Urinary bladder (tissue), 4 donors: ENCODE data around the gene ANKMY2. TPM values are rescaled to one million over a fixed set of nuclear protein-coding genes. Genes with fewer than 3 reads are reported as not detected.
"Not testable (repeated sequence)": the region's sequence is repeated elsewhere in the genome, so short reads cannot be mapped to it uniquely, and the experiment has no call there.

Experiments used
- DNase-seq: peaks from one replicate; pipeline ENCODE4 v3.0.0-alpha.2; 2015; ENCODE audit errors: extremely low spot score
- H3K27ac ChIP-seq: one replicate; pipeline ENCODE4 v1.5.1; 2013; ENCODE audit warnings: low read depth, mild to moderate bottlenecking, moderate library complexity
- H3K36me3 ChIP-seq: one replicate; pipeline ENCODE4 v1.6.1; 2013; ENCODE audit warnings: mild to moderate bottlenecking, moderate library complexity; ENCODE audit not compliant: insufficient read depth
- H3K4me1 ChIP-seq: one replicate; pipeline ENCODE4 v1.6.1; 2013; ENCODE audit warnings: mild to moderate bottlenecking, moderate library complexity; ENCODE audit not compliant: insufficient read depth
- H3K4me3 ChIP-seq: one replicate; pipeline ENCODE4 v1.5.1; 2013; ENCODE audit warnings: low read depth, low read length
- WGBS: extraction: QIAGEN DNeasy Blood & Tissue Kit; methylation state at CpG from one replicate; pipeline ENCODE4 v1.1.7; 2013; 5-methylcytosine and 5-hydroxymethylcytosine counted together
- polyA plus RNA-seq: library from polyadenylated mRNA; stranded (reverse); fragments of 200-250 nt; gene quantifications from one replicate; pipeline ENCODE4 v1.2.3, GENCODE V29; 2013
- total RNA-seq: library from RNA; depleted of rRNA; stranded (reverse); fragments of >200 nt; gene quantifications from one replicate; pipeline ENCODE4 v1.2.3, GENCODE V29; 2014
- donor health status: healthy with polysubstance abuse.
- donor health status: healthy.

The ANKMY2 gene
- total and polyA plus RNA-seq, 2 donors: 20.6 to 53.1 TPM

GRCh38 chr7:16670021-16670420 is 24.5 kb upstream of the ANKMY2 start:
- Histone ChIP-seq H3K36me3 (no peaks in the 10 kb centered on the region), H3K27ac (no peak overlapping the region), H3K4me1 (no peaks in the 10 kb centered on the region), H3K4me3 (no peak overlapping the region)
- 43% methylated on average over 1 of the region's 1 CpG for WGBS
- no peak for DNase-seq

DNA sequence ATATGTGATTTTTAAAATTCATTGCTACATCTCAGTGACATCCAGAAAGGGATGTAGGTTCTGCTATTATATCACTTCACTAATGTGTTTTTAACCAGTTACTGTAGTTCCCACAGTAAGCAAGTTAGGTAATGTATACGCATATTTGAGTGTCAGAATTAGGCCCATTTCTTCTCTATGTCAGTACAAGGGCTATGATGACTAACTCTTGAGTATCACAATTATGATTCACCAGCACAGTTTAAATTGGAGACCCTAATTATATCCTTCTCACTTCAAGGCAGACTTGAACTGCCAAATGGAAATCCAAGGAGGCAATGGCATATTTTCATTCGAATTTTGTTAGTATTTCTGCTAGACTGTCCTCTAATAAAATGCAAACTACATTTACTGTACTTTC is 24.0 kb upstream of the ANKMY2 start:
- Histone ChIP-seq H3K27ac (no peak overlapping the region), H3K4me3 (no peak overlapping the region), H3K36me3 (no peaks in the 10 kb centered on the region), H3K4me1 (no peaks in the 10 kb centered on the region)
- 76% methylated on average over 2 of the region's 2 CpGs for WGBS
- DNase-seq: no peak

DNA sequence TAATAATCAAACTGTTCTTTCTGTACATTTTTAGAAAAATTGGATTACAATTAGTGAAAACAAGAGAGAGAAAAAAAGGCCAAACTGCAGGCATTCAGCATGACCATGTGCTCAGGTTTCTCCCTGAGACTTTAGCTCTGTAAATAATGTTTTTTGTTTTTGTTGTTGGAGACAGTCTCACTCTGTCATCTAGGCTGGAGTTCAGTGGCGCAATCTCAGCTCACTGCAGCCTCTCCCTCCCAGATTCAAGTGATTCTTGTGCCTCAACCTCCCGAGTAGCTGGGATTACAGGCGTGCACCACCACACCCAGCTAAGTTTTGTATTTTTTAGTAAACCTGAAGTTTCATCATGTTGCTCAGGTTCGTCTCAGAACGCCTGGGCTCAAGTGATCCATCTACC is 23.4 kb upstream of the ANKMY2 start:
- H3K4me1 ChIP-seq: no peaks in the 10 kb centered on the region
- 94% methylated on average over 5 of the region's 5 CpGs for WGBS
- H3K4me3 ChIP-seq: no peak overlapping the region
- H3K36me3 ChIP-seq: no peaks in the 10 kb centered on the region
- DNase-seq: no peak
- peak overlapping the region; percentile 82 for H3K27ac ChIP-seq

DNA sequence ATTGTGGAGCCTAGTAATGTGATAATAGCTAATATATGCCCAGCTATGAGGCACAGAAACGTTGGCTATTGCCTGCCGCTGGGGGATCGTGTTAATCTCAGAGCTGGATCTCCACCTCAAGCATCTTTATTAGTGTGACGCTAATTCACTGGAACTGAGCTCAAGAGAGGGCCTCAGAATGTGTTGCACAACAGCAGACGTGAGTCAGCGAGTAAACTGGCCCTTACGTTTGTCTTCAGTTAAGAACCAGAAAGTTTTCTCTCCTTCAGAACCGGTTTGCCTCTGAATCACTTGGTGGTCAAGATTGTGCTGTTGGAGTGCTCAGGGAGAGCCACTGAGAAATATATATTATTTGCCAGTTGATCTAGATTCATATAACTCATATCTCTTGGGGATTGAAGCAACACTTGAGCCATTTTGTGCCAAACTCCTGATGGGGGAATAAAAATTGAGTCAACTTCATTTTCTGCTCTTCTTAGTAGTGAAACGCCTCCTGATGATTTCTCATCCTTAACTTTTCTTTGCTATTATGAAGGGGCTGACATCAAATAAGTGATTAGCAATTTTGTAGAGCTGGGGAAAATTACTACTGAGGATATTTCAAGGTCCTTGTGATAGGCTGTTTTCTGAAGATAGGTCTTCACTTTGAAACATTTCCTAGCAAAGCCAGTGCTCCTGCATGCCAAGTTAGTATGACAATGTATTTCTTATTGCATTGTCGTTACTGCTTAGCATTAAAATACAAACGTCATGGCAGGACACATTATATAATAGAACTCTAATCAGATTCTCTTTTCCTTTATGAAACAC is 22.7 kb upstream of the ANKMY2 start:
- WGBS: 47% methylated on average over 11 of the region's 11 CpGs
- H3K4me3 ChIP-seq: no peak overlapping the region
- no peaks in the 10 kb centered on the region for H3K36me3 ChIP-seq
- no peaks in the 10 kb centered on the region for H3K4me1 ChIP-seq
- peak; percentile 87 for DNase-seq
- H3K27ac ChIP-seq: peak overlapping the region; percentile 82

GRCh38 chr7:16667355-16667754 is 21.8 kb upstream of the ANKMY2 start:
- Histone ChIP-seq H3K4me3 (no peak overlapping the region), H3K27ac (peak overlapping the region; percentile 74), H3K36me3 (no peaks in the 10 kb centered on the region), H3K4me1 (no peaks in the 10 kb centered on the region)
- no peak for DNase-seq
- 74% methylated on average over 3 of the region's 3 CpGs for WGBS

DNA sequence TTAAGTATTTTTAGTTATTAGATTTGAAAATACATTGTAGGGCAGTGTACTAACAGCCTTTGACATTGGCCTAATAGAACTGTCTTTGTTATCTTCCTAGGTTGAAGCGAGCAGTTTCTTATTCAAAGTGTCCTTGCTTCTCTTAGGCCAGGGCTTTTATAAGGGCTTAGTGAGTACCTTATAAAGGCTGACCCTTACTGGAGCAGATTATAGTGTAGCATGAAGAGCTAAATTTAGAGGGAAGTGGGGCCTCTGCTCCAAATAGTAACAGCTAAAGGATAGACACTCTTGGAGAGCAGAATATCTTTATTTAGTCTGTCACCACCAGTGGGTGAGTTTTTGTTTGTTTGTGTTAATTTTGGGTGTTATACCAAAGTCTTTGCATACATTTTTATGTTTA is 16.4 kb upstream of the ANKMY2 start:
- WGBS: 48% methylated on average over 1 of the region's 1 CpG
- Histone ChIP-seq H3K36me3 (no peaks in the 10 kb centered on the region), H3K4me3 (no peak overlapping the region), H3K27ac (no peak overlapping the region), H3K4me1 (no peaks in the 10 kb centered on the region)
- DNase-seq: no peak

- peak overlapping the region; percentile 10 for H3K27ac ChIP-seq
- no peak overlapping the region for H3K4me3 ChIP-seq
- no peaks in the 10 kb centered on the region for H3K36me3 ChIP-seq
- no peak for DNase-seq
- WGBS: 76% methylated on average over 5 of the region's 5 CpGs
- H3K4me1 ChIP-seq: no peaks in the 10 kb centered on the region
Observed at GRCh38 chr7:16660702-16661464, 15.3 kb upstream of the ANKMY2 start.

DNA sequence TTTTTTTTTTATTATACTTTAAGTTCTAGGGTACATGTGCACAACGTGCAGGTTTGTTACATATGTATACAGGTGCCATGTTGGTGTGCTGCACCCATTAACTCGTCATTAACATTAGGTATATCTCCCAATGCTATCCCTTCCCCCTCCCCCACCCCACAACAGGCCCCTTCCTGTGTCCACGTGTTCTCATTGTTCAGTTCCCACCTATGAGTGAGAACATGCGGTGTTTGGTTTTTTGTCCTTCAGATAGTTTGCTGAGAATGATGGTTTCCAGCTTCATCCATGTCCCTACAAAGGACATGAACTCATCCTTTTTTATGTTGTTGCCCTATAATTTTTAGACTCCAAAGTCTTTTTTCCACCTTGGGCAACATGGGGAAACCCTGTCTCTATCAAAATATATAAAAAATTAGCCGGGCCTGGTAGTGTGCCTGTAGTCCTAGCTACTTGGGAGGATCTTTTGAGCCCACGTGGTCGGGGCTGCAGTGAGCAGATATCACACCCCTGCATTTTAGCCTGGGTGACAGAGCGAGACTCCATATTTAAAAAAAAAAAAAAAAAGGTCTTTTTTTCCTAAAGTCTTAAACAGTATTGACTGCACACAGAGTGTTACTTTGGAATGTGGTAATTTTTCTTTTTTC is 14.4 kb upstream of the ANKMY2 start:
- not testable (repeated sequence) for H3K4me3 ChIP-seq, DNase-seq, H3K27ac ChIP-seq, H3K36me3 ChIP-seq, H3K4me1 ChIP-seq
- 84% methylated on average over 8 of the region's 8 CpGs for WGBS

GRCh38 chr7:16657656-16658279 is 12.2 kb upstream of the ANKMY2 start:
- no peak overlapping the region for H3K27ac ChIP-seq
- no peaks in the 10 kb centered on the region for H3K4me1 ChIP-seq
- 72% methylated on average over 4 of the region's 4 CpGs for WGBS
- H3K36me3 ChIP-seq: no peaks in the 10 kb centered on the region
- no peak overlapping the region for H3K4me3 ChIP-seq
- DNase-seq: no peak

DNA sequence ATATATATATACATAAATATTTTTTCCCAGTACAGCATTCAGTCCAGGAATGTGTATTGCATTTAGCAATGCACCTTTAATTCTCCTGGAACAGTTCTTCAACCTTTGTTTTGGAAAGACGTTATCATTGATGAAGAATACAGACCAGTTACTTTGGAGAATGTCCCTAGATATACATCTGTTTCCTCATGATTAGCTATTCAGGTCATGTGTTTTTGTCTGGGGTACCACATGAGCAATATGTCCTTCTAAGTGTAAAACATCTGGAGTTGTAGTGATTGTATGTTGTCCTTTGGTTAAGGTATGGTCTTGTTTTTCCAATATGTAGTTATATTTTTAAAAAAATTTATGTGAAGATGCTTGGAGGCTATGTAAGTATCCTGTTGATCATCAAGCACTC is 10.6 kb upstream of the ANKMY2 start:
- 85% methylated on average over 1 of the region's 1 CpG for WGBS
- DNase-seq: no peak
- H3K27ac ChIP-seq: no peak overlapping the region
- H3K4me1 ChIP-seq: no peaks in the 10 kb centered on the region
- H3K4me3 ChIP-seq: no peak overlapping the region
- no peaks in the 10 kb centered on the region for H3K36me3 ChIP-seq

DNA sequence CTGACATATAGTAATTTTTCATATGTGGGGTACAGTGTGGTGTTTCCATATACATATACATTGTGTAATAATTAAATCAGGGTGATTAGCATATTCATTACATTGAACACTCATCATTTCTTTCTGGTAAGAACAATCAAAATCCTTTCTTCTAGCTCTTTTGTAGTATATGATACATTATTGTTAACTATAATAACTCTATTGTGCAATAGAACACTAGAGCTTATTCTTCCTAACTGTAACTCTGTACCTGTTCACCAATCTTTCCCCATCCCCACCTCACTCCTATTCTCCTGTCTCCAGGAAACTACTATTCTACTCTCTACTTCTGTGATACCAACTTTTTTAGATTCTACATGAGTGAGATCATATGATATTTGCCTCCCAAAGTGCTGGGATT is 9.8 kb upstream of the ANKMY2 start:
- H3K36me3 ChIP-seq: no peaks in the 10 kb centered on the region
- no peak overlapping the region for H3K27ac ChIP-seq
- no peaks in the 10 kb centered on the region for H3K4me1 ChIP-seq
- no peak for DNase-seq
- no peak overlapping the region for H3K4me3 ChIP-seq

GRCh38 chr7:16652888-16653287 is 7.3 kb upstream of the ANKMY2 start:
- no peaks in the 10 kb centered on the region for H3K36me3 ChIP-seq
- H3K4me1 ChIP-seq: no peaks in the 10 kb centered on the region
- no peak for DNase-seq
- WGBS: 85% methylated on average over 2 of the region's 2 CpGs
- H3K4me3 ChIP-seq: no peak overlapping the region
- H3K27ac ChIP-seq: no peak overlapping the region

DNA sequence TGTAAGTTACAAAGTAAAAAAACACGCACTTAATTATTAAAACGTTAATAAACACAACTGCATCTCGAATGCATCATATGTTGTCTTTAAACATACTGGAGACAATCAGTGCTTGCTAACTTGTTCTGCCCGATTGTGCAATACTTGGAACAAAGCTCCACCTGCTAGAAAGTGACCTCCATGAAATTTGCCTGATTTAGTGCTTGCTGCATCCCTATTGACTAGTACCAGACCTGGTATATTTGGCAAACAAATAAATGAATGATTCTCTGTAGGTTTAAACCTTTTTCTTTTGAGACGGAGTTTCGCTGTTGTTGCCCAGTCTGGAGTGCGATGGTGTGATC is 6.7 kb upstream of the ANKMY2 start:
- no peaks in the 10 kb centered on the region for H3K36me3 ChIP-seq
- no peaks in the 10 kb centered on the region for H3K4me1 ChIP-seq
- H3K4me3 ChIP-seq: no peak overlapping the region
- WGBS: 64% methylated on average over 7 of the region's 7 CpGs
- no peak for DNase-seq
- no peak overlapping the region for H3K27ac ChIP-seq
